HG02852 (cell line): ENCODE measurements around the gene CRIM1.

Source experiments
- ATAC-seq: cut with Tn5 transposase; IDR thresholded peaks from one replicate; pipeline ENCODE4 v1.9.1; 2021; ENCODE audit warnings: mild to moderate bottlenecking, moderate library complexity; ENCODE audit not compliant: unreplicated experiment

The CRIM1 gene

DNA sequence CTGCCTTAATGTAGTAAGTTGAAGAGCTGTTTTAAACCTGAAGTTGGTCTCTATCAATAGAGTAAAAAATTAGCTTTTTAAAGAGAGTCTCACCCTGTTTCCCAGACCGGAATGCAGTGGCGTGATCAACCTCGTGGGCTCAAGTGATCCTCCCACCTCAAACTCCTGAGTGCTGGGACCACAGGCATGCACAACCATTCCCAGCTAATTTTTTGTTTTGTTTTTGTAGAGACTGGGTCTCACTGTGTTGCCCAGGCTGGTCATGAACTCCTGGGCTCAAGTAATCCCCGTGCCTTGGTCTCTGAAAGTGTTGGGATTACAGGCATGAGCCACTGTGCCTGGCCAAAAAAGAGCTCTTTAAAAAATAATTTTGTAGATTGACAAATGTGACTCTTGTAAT is 40.3 kb downstream of the CRIM1 start:
- no peak for ATAC-seq

DNA sequence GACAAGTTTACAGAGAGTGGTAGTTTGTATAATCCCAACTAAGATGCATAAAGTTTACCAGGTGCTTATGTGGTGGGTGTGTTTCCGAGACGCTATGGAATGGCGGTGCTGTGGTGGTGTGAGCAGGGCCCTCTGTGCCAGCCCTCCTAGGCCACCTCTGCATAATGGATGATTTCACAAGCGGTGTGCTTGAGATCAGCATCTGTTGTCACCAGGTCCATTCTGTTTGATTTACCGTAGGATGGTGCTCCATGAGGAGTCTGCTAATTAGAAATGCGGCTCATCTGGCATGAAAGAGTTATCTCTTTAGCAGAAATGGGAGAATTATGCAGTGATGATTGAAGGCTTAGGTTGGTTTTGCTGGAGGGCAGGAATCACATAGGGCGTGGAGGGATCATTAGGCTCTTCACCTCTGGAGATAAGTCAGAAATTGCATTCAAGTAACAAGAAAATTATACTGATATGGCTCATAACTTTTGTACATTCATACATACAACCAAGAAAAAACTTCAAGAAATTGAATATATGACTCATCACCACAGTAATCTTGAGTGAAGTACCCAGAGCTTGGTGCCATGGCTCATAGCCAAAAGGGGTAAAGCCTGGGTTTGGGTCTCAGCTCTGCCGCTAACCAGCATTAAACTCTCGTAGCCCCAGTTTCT is 41.4 kb downstream of the CRIM1 start:
- ATAC-seq: no peak

DNA sequence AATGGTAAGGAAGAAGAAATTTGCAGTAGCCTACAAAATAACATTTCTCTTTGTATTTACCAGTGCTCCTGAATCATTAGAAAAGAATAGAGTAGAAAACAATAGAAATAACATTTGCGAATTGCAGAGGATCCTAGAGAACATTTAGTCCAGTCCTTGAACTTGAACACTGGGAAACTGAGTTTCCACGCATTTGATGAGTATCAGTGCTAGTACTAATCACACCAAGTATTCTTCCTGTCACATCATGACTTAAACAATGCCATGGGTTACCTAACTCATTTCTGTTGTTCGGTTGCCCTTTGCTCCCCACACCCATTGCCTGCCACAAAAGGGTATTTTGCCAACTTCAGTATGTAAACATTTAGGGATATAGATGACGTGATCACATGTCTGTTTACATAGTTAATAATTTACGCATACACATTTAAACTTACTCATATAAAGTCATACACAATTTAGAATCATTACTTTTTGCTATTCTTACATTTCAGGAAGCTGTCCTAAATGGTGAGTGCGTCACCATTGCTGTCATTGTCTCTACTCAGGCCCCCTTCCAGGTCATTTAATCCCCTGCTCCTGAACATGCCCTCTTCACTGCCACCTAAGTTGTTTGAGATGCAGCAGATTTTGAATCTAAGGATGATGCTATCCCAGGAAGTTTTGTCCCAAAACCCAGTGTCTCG is 42.3 kb downstream of the CRIM1 start:
- no peak for ATAC-seq

DNA sequence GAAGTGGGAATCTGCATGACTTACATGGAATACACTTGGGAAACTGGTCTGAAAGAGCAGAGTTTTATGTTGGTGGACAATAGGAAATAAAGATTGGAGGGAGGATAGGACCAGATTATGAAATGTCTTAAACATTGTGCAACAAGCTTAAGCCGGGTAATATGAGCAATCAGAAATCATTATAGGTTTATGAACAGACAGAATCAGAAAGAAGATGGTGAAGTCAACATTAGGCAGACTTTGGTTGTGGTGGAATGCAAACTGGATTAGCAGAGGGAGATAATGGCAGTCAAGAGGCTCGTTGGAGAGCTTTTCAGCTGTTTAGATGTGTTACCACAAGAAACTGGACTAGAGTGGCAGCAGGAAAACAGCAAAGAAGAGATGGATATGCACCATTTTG is 43.5 kb downstream of the CRIM1 start:
- no peak for ATAC-seq

DNA sequence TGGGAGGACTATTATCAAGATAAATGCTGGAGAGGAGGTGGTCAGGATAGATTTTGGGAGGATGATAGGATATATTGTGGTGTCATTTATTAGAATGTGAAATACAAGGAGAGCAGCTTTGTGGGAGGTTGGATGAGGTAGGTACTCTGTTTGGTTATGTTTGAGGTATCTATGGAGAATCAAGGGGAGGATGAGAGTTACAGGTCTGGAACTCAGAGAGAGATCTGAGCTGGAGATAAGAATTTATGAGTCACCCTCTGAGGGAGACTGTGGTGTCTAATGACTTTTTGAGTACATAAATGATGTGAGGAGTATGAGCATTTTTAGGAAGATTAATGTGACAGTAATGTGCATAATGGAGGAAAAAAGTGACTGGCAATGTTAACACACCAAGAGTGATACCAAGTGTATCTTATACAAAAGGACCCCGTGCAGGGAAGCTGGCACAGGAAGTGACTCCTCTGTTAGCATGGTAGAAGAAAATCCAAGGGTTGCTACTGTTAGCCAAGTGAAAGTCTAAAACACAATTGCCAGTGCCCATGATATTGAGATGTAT is 48.2 kb downstream of the CRIM1 start:
- peak; percentile 70 for ATAC-seq

DNA sequence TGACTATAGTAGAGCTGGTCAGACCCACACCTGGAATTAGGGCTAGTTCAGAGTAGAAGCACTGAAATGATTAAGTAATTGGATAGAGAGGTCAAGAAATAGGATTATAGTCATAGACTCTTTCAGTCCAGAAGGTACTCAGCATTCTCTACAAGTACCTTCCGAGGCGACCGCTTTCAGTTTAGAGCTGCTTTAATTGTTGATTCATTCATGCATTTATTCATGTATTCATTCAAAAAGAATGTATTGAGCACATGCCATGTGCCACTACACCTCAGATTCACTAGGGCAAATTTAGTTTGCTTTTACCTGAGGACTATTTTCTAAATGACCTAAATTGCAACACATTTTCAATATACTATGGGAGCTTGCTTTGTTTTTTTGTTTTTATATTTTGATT is 48.7 kb downstream of the CRIM1 start:
- ATAC-seq: peak; percentile 41

DNA sequence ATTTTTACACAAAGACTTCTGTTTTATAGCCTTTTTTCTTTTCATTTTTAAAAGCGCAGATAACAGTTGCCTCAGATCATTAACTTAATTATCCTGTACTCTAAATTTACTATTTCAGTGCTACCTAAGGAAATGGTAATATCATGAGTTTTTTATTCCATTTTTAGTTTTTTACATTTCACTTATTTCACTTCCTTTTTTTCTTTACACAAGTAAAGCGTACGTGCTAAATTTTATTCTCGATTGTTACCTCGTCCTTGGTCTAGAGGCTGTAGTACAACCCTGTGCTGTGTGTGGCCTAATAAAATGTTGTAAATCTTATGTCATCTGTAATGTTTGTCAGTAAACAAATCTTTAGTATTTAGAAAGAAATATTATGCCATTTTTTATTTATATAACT is 49.2 kb downstream of the CRIM1 start:
- peak; percentile 58 for ATAC-seq

DNA sequence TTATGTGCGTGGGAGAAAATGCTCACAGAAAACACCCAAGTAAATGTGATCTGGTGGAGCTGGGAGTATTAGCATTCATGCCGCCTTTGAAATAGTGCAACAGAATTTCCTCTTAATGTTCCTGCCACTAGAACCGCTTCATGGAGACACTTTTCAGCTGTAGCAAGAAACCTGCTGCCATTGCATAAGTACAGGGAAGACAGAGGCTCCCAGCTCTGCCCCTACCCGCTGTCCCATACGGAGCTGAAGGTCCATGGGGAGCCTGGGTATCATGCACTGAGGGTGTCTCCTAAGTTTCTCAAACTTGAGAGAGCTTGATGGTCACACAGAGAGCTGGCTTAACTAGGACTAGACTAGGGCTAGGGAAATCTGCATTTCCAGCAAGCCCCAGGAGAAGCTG is 49.6 kb downstream of the CRIM1 start:
- no peak for ATAC-seq

DNA sequence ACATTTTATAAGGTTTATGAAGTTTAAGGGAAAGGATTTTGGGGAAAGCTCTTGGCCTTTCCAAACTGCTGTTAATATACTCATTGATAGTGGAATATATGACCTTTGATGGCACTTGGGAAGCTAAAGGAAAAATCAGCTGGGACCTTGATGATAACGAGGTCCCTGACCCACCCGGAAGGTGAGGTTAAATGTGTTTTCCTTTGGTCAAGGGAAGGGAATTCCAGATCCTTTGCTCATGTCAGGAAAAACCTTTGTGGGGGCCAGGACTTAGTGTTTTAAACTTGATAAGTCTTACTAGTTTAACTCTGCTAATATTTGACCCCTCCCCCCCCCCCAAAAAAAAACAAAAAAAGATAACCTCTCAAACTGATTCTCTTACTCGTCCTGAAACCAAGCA is 50.7 kb downstream of the CRIM1 start:
- no peak for ATAC-seq

DNA sequence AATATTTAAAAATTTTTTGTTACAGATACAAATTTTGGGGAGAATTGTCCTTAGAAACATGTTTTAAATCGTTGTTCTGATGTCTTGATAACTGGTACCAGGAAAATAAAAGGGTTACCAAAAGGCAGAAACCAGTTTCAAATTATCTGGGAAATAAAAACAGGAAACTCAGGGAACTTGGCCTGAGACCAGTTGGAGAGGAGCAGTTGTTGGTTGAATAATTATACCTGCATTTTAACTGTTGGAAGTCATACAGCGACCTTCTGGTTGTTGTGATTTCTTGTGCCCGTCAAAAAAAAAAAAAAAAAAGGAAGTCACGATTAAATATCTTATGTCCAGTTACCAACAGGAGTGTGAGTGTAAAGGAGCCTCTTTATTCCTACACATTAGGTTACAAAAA is 51.8 kb downstream of the CRIM1 start:
- no peak for ATAC-seq

DNA sequence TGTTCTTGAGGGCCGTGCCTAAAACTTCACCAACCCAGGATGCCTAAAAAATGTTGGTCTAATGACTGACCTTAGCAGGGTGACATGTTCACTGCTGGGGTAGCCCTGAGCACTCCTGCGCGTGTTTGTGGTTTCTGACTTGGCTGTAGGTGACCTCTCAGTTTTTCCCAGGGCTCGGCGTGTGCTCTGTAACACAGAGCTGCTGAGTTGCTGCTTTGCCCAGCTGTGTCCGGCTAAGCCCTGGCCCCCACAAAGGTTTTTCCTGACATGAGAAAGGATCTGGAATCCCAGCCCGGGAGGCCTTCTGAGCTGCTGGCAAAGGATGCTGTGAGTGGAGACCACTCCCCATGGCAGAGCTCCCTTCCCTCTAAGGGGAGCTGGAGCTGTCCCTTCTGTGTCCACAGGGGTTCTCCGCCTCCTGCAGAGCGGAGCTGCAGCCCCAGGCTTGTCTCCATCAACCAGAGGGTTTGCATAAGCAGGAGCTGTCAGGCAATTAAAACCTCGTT is 52.7 kb downstream of the CRIM1 start:
- no peak for ATAC-seq

DNA sequence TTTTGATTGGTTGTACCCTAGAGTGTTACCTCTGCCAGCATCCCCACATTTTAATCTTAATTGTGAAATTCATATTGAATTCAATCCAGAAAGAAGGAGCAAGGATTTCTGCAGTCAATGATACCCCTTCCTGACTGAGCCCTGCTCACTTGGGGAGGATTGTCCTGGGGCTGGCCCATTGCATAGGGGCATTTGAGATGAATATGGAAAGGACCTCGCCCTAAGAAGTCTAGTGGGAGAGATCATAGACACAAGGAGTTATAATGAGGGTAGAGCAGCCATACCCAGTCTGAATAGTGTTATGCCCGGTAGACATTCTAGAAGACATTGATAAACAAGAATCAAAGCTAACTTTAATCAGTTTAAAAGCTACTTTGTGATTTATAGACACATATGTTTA is 53.8 kb downstream of the CRIM1 start:
- ATAC-seq: no peak

DNA sequence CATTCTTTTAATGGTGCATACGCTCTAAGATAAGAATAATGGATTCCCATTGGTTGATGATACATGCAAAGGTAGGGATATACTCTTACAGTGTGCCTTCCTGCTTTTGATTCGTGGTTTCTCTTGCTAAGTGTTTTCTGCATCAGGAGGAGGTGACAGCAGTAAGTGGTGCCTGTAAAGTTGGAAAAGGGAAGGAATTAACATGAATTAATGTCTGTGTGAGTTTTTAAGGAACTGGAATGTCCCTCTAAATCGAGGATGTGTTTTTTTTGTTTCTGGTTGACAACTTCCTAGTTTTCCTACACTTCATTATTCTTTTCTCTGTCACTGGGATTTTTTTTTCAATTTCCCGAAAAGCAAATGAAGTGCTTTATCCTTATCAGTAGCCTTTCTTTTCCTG is 54.4 kb downstream of the CRIM1 start:
- no peak for ATAC-seq

DNA sequence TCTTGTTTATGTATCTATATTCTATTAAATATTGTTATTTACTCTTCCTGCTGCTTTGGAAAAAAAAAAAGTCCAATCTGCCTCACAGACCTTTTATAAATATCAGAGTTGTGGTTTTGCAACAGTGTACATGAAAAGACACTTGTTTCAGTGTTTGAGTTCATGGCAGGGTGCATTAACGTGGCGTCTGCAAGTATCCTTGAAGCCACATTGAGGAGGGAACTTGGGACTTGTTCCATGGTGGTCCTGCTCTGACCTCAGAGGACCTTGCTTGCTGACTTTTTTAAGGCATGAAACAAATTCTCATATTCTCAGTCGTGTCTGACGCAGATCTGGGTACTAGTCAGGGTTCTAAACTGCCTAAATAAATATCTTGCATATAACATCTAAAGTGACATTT is 55.1 kb downstream of the CRIM1 start:
- ATAC-seq: no peak

DNA sequence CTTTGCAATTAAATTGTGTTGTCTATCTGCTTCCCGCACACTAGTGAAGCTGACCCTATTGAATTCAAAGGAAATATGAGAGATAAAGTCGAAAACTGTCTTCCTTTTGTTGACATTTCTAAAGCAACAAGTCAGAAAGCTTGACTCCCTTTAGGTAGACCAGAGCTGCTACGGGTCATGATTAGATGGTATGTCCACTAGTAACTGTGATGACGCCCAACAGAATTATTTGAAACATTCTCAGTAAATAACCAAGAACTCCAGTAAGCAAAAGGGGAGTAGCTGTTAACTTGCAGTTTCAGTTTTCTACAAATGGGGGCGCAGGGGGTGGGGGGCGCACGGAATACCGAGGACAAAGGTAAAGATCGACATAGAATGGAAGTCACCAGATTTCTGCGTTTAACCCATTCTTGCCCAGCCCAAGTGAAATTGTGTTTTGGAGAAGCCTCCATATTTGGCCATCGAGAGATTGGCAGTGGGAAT is 56.4 kb downstream of the CRIM1 start:
- no peak for ATAC-seq

DNA sequence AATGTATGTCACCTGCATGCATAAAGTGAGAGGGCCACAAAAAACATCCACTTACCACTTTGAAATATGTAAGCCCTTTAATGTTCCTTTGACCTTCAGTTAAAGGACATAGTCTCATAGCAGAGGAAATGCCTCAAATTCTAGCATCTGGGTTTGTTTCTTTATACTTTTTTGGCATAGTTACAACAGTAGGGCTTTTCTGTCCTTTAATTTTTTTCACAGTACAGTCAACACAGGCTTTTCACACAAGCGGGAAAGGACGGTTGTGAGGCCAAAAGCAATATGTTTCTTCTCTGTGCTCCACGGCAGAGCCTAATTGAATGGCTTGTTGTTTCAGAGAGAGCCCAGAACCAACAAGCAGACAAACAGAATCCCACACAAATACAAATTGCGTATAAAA is 57.6 kb downstream of the CRIM1 start:
- ATAC-seq: no peak

DNA sequence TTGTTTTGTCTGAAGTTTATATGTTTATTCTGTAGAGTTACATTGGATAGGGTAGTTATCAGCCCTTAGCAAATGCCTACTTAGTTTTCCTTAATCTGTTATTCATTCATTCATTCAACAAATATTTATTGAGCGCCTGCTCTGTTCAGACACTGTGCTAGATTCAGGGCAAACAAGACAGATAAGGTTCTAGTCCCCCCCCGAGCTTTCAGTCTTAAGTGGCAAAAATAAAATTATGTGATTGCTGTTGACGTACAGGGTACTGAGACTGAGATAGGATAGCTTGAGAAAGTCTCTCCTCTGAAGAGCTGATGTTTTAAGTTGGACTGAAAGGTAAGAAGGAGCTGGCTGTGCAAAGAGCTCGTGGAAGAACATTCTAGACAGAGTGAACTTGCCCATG is 58.7 kb downstream of the CRIM1 start:
- ATAC-seq: no peak

DNA sequence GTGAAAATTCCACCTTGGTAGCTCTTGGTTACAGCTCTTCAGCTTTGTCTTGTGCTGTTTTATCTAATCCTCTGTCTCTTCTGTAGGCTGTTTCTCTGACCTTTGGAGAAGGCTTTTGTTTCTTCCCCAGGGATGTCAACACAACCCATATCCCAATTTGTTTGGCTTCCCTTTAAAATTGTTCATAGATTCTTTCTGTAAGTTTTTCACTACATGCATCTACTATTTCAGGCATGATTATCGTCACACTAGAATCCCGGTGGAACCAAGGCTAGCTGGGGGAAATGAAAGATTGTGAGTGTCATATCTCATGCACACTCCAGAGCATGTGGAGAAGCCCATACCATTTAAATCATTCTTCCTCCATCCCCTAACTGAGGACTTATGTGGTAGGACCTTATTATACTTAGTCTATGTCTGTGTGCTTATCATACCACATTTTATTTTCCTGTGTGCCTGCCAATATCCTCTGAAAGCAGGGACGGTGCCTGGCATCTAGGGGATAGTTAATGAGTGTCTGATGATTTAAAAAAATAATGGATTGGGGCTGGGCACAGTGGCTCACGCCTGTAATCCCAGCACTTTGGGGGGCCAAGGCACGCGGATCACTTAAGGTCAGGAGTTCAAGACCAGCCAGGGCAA is 59.9 kb downstream of the CRIM1 start:
- ATAC-seq: no peak

DNA sequence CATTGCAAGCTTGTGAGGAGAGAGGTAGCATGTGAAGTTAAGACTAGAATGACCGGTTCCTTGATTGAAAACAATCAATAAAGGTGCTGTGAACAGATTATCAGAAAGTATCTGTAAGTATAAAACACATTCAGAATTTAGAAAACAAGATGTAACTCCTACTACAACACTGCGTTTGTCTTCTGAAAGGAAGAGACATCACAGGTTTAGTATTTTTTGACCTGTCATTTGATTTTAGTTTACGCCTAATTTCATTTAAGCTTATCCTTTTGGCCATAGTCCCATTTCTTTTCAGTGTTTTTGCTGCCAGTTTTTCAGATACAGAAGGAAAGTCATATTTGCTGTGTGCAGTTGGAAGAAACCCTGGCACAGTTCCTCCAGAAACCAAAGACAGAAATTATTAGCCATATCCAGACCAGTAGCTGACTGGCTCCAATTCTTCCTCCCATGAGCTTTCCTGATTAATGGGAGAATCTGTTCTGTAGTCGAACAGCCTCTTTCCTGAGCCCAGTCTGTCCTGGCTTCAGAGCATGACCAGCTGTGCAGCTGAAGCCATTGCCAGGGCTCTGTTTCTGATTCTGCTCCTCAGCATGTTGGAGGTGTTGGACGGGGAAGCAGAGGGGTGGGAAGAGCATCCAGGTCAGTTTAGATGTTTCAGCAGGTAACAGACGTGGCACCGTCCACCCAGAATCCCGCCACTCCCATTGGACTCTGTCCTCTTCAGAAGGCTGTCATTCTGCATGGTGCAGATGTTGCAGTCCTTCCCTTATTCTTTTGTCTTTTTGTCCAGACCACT is 61.0 kb downstream of the CRIM1 start:
- ATAC-seq: no peak

DNA sequence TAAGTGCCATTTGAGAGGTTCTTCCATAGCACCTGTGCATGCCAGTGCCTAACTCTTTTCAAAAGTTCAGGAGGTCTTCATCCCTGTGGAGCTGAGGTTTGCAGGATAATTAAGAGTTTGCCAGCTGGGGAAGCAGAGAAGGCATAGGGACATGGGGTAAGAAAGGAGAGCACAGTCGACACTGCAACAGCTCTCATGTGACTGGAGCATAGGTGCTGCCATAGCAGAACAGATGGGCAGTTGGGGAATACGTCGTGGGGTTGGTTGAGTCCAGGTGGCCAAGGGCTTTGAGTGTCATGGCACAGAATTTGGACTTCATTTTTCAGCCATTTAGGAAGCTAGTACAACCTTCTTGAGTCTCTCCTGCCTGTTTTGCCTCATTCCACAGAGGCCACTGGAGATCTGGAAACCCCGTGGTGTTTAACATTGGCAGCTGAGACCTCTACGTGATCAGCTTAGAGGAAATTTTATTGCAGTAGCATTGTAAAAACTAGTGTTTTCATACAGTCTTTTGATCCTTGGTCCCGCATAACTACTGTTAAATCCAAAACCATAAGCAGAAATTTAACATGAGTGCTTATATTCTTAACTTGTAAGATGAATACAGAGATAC is 65.1 kb downstream of the CRIM1 start:
- ATAC-seq: no peak

DNA sequence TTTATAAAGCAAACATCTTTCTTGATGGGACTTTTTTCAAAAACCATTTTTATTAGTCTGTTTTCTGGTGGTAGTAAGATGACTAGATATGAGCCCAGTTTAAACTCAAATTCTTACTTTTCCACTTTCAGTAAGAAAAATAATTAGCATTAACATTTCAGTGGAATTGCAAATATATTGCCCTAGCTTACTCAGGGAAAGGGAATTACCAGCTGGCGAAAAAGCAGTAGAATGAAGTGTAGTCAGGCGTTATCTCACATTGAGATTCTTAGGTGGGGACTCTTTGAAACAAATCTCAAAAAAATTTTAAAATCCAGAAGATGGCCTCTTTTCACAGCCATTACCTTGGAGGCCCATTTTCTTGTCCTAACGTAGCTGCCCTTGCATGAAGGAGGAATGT is 65.8 kb downstream of the CRIM1 start:
- no peak for ATAC-seq
